PC-3 (cell line): ENCODE results near the gene TMEM123. TPM values are rescaled to one million over a fixed set of nuclear protein-coding genes. Genes with fewer than 3 reads are reported as not detected.
A peak's percentile ranks its signal among the peaks of the same experiment; 100 is the strongest.

Experiments
- ATAC-seq: fragments of 200-7000 bp; cut with Tn5 transposase; 2 replicates; pipeline ENCODE4 v1.9.1; 2020; ENCODE audit warnings: mild to moderate bottlenecking, moderate library complexity
- BruUV-seq: library from RNA; stranded (reverse); fragments of 400-500 nt; replicated peaks from 2 replicates; lab custom pipeline; 2021; lab: Mats Ljungman, UMichigan
- CTCF ChIA-PET: fragments of 300-600 bp; sonication (Branson Sonifier 250); formaldehyde crosslinking; loops from one replicate; lab custom pipeline; 2022; ENCODE audit warnings: antibody characterized with exemption; lab: Charles Lee
- POLR2A ChIA-PET: fragments of 300-600 bp; sonication (Branson Sonifier 250); formaldehyde crosslinking; loops from one replicate; lab custom pipeline; 2022; ENCODE audit warnings: antibody characterized with exemption; ENCODE audit not compliant: unreplicated experiment; lab: Charles Lee
- DNase-seq: peaks from one replicate; pipeline ENCODE4 v3.0.0-alpha.2; 2015
- H2AFZ ChIP-seq: fragments of 300-600 bp; sonication (generic); 2 replicates; pipeline ENCODE4 v1.6.0; 2016; ENCODE audit warnings: antibody characterized with exemption, low read length
- H3F3A ChIP-seq: fragments of 300-600 bp; sonication (generic); one replicate; pipeline ENCODE4 v1.6.0; 2017; ENCODE audit warnings: antibody characterized with exemption, low read length, control low read depth, mild to moderate bottlenecking; ENCODE audit not compliant: unreplicated experiment
- H3K27ac ChIP-seq: fragments of 300-600 bp; sonication (generic); 2 replicates; pipeline ENCODE4 v1.5.1; 2016; ENCODE audit warnings: mild to moderate bottlenecking, low read length
- H3K27me3 ChIP-seq: fragments of 300-600 bp; sonication (generic); 2 replicates; pipeline ENCODE4 v1.6.1; 2016; ENCODE audit warnings: low read length, mixed read lengths
- H3K36me3 ChIP-seq: fragments of 300-600 bp; sonication (generic); 2 replicates; pipeline ENCODE4 v1.6.1; 2016; ENCODE audit warnings: low read depth, mixed run types, low read length, mixed read lengths
- H3K4me1 ChIP-seq: fragments of 300-600 bp; sonication (generic); 2 replicates; pipeline ENCODE4 v1.5.1; 2016; ENCODE audit warnings: low read length; ENCODE audit not compliant: insufficient read depth
- H3K4me2 ChIP-seq: fragments of 300-600 bp; sonication (generic); 2 replicates; pipeline ENCODE4 v1.6.0; 2016; ENCODE audit warnings: low read length
- H3K4me3 ChIP-seq: fragments of 300-600 bp; sonication (generic); 2 replicates; pipeline ENCODE4 v1.5.1; 2016; ENCODE audit warnings: mild to moderate bottlenecking, low read length, mixed read lengths
- H3K79me2 ChIP-seq: fragments of 300-600 bp; sonication (generic); 2 replicates; pipeline ENCODE4 v1.6.1; 2017; ENCODE audit warnings: low read length, mixed read lengths
- H3K9ac ChIP-seq: fragments of 300-600 bp; sonication (generic); 2 replicates; pipeline ENCODE4 v1.6.0; 2016; ENCODE audit warnings: mild to moderate bottlenecking, low read length
- H3K9me2 ChIP-seq: fragments of 300-600 bp; sonication (generic); replicated peaks from 2 replicates; pipeline ENCODE4 v1.6.1; 2016; ENCODE audit warnings: mixed run types, low read length, mixed read lengths
- H3K9me3 ChIP-seq: fragments of 300-600 bp; sonication (generic); 2 replicates; pipeline ENCODE4 v1.6.1; 2016; ENCODE audit warnings: low read length, mixed read lengths
- H4K20me1 ChIP-seq: fragments of 300-600 bp; sonication (generic); 2 replicates; pipeline ENCODE4 v1.6.1; 2016; ENCODE audit warnings: low read length, mixed read lengths
- CTCF ChIP-seq: fragments of 300-600 bp; sonication (generic); conservative IDR thresholded peaks from 2 replicates; pipeline ENCODE4 v1.5.1; 2017; ENCODE audit warnings: antibody characterized with exemption, low read depth, mild to moderate bottlenecking, low read length
- EZH2 ChIP-seq: fragments of 300-600 bp; sonication (generic); IDR thresholded peaks from one replicate; pipeline ENCODE4 v1.6.1; 2017; ENCODE audit warnings: antibody characterized with exemption, mild to moderate bottlenecking, low read length; ENCODE audit not compliant: unreplicated experiment
- EZH2phosphoT487 ChIP-seq: fragments of 300-600 bp; sonication (generic); IDR thresholded peaks from 2 replicates; pipeline ENCODE4 v1.6.1; 2018; ENCODE audit warnings: mild to moderate bottlenecking, antibody characterized with exemption, low read length, borderline replicate concordance
- intact Hi-C: fragments of 100-400 bp; cut with micrococcal nuclease; formaldehyde crosslinking; loops from 2 replicates; pipeline ENCODE4 v1.9.0; 2023
- total RNA-seq: library from RNA; depleted of rRNA; stranded (reverse); fragments of >200 nt; gene quantifications from 2 replicates; pipeline ENCODE4 v1.2.3, GENCODE V29; 2014

TMEM123 gene
- total RNA-seq, 1 experiment from 2014 or later, result 163 TPM

GRCh38 chr11:102451041-102451680 is 1.4 kb downstream of the TMEM123 start:
- H3K27ac ChIP-seq, result peak overlapping the region; percentile 65
- TSS peak; percentile 27 for BruUV-seq
- CTCF ChIA-PET, result interaction anchor here (0.9 kb wide), 1 partner anchor 16 kb away, joined by 3 read pairs; no protein-coding TSS in a partner anchor
- H3K4me3 ChIP-seq, result peak overlapping the region; percentile 81
- TF ChIP-seq CTCF, result no peak
- TF ChIP-seq EZH2phosphoT487, result no peak
- no peak for TF ChIP-seq EZH2
- DNase-seq, result no peak
- peaks cover 56% of the 10 kb centered on the region for H3K4me1 ChIP-seq
- no peaks in the 10 kb centered on the region for H3K9me3 ChIP-seq
- POLR2A ChIA-PET, result interaction anchor here (0.7 kb wide), 1 partner anchor 36 kb away, joined by 4 read pairs; no protein-coding TSS in a partner anchor
- no peaks in the 10 kb centered on the region for H3F3A ChIP-seq
- peaks cover 42% of the 10 kb centered on the region for H4K20me1 ChIP-seq
- H3K27me3 ChIP-seq, result no peaks in the 10 kb centered on the region
- no peaks in the 10 kb centered on the region for H3K9me2 ChIP-seq
- intact Hi-C loops, result loop anchor here (1.0 to 5.0 kb wide), 3 partner anchors 18 to 161 kb away; no protein-coding TSS in a partner anchor
- no peak for ATAC-seq
- H2AFZ ChIP-seq, result peak overlapping the region; percentile 90
- H3K9ac ChIP-seq, result peak overlapping the region; percentile 86
- H3K36me3 ChIP-seq, result peaks cover 24% of the 10 kb centered on the region
- H3K79me2 ChIP-seq, result peaks cover 73% of the 10 kb centered on the region
- H3K4me2 ChIP-seq, result peak overlapping the region; percentile 86

GRCh38 chr11:102449651-102450570 is 2.7 kb downstream of the TMEM123 start:
- no peak for DNase-seq
- CTCF ChIA-PET, result no interaction called here
- Histone ChIP-seq H3K9me3 (no peaks in the 10 kb centered on the region), H2AFZ (no peak overlapping the region), H3K27me3 (no peaks in the 10 kb centered on the region), H3K9me2 (no peaks in the 10 kb centered on the region), H3K4me1 (peaks cover 49% of the 10 kb centered on the region), H3K79me2 (peaks cover 85% of the 10 kb centered on the region), H3K9ac (no peak overlapping the region), H3K4me2 (peak overlapping the region; percentile 86), H4K20me1 (peaks cover 43% of the 10 kb centered on the region), H3F3A (no peaks in the 10 kb centered on the region), H3K27ac (no peak overlapping the region), H3K4me3 (peak overlapping the region; percentile 81), H3K36me3 (peaks cover 37% of the 10 kb centered on the region)
- intact Hi-C loops, result loop anchor here (2.0 to 5.0 kb wide), 2 partner anchors 19 to 162 kb away; no protein-coding TSS in a partner anchor
- BruUV-seq, result no TSS peak
- POLR2A ChIA-PET, result no interaction called here
- TF ChIP-seq EZH2phosphoT487, result no peak
- no peak for TF ChIP-seq EZH2
- no peak for TF ChIP-seq CTCF
- ATAC-seq, result no peak
